ENCODE data around the gene EXOC4.
A peak's percentile ranks its signal among the peaks of the same experiment; 100 is the strongest.

EXOC4 gene

DNA sequence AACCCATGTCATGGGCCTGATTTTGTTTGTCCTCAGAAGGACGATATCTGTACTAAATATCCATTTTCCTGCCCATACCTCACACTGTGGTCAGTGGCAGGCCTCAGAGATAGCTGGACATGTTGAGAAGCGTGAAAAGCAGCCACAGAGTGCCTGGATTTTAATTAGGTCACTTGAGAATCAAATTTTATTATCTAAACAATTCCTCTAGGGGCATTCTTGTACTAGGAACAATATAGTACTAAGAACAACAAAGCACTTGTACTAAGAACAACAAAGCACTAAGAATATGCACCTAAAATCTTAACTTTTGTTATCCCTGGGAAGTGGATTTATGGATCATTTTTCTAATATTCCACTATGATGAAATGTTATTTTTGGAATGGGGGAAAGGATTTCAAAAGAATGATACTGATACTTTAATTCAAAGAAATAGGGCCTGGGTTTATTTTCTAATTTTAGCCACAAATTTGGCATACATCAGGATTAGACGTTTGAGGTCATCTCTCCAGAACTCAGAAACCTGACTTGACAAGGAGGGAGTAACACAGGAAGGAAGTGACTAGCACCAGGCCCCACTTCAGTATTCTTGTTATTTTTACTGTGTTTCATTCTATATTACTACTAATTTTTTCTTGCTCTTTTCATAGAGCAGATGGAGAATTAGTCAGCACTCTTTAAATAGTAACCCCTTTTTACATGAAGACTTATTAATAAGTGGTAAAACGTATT, 112.2 kb downstream of the EXOC4 start:
- peaks cover 4% of the 10 kb centered on the region; the same call in 1 of the 2 replicates for H3K36me3 ChIP-seq (ENCODE audit: insufficient read depth, low read length)
- TF ChIP-seq EZH2 (IDR thresholded peaks at IDR 0.05) (no peak), POLR2AphosphoS5 (IDR thresholded peaks at IDR 0.05; ENCODE audit: borderline replicate concordance, low read depth, low read length) (no peak), FOXP2 (optimal IDR thresholded peaks at IDR 0.05; ENCODE audit: control extremely low read depth, extremely low read length, insufficient read depth) (no peak)
- no peak overlapping the region for H3K4me3 ChIP-seq

GRCh38 chr7:133365917-133366316, 113.0 kb downstream of the EXOC4 start:
- H3K9ac ChIP-seq (ENCODE audit: insufficient read length): no peak overlapping the region
- H3K9me3 ChIP-seq (ENCODE audit: low read depth, low read length): no peaks in the 10 kb centered on the region
- no peak overlapping the region for H3K27ac ChIP-seq
- TF ChIP-seq EZH2 (IDR thresholded peaks at IDR 0.05) (no peak), FOXP2 (optimal IDR thresholded peaks at IDR 0.05; ENCODE audit: control extremely low read depth, extremely low read length, insufficient read depth) (no peak), POLR2AphosphoS5 (IDR thresholded peaks at IDR 0.05; ENCODE audit: borderline replicate concordance, low read depth, low read length) (no peak)
- DNase-seq (ENCODE audit: low read depth, low spot score): no peak
- peaks cover 4% of the 10 kb centered on the region; the same call in 1 of the 2 replicates for H3K36me3 ChIP-seq (ENCODE audit: insufficient read depth, low read length)
- H3K4me3 ChIP-seq: no peak overlapping the region

More for the DNA sequence above, 112.2 kb downstream of the EXOC4 start:
- Histone ChIP-seq H3K9me3 (ENCODE audit: low read depth, low read length) (no peaks in the 10 kb centered on the region), H3K9ac (ENCODE audit: insufficient read length) (no peak overlapping the region), H3K27ac (peak overlapping the region; percentile 57)
- DNase-seq (ENCODE audit: low read depth, low spot score): no peak

GRCh38 chr7:133367561-133367960, 114.7 kb downstream of the EXOC4 start:
- H3K4me3 ChIP-seq: no peak overlapping the region
- H3K27ac ChIP-seq: no peak overlapping the region
- H3K36me3 ChIP-seq (ENCODE audit: insufficient read depth, low read length): no peaks in the 10 kb centered on the region
- TF ChIP-seq FOXP2 (optimal IDR thresholded peaks at IDR 0.05; ENCODE audit: control extremely low read depth, extremely low read length, insufficient read depth): no peak
- no peak for TF ChIP-seq EZH2 (IDR thresholded peaks at IDR 0.05)
- TF ChIP-seq POLR2AphosphoS5 (IDR thresholded peaks at IDR 0.05; ENCODE audit: borderline replicate concordance, low read depth, low read length): no peak
- no peaks in the 10 kb centered on the region for H3K9me3 ChIP-seq (ENCODE audit: low read depth, low read length)
- DNase-seq (ENCODE audit: low read depth, low spot score): no peak
- no peak overlapping the region for H3K9ac ChIP-seq (ENCODE audit: insufficient read length)

DNA sequence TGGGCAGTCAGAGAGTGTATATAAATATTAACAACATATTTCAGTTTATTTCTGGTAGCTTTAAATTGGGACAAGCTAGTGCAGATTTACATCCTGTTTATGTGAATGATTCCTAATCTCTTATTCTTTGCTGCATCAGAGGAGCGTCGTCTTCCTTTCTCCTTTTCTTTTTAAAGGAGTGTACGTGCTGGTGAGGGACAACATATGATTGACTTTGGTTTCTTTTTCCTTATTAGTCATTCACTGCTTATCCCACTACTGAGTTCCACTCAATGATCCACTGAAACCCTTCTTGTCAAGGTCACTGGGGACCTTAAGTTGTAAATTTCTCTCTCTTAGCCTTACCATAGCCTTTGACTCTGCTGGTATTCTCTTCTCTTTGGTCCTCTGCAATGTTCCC, 116.3 kb downstream of the EXOC4 start:
- no peak for DNase-seq (ENCODE audit: low read depth, low spot score)
- Histone ChIP-seq H3K9me3 (ENCODE audit: low read depth, low read length) (no peaks in the 10 kb centered on the region), H3K9ac (ENCODE audit: insufficient read length) (no peak overlapping the region), H3K4me3 (no peak overlapping the region), H3K36me3 (ENCODE audit: insufficient read depth, low read length) (no peaks in the 10 kb centered on the region), H3K27ac (no peak overlapping the region)
- TF ChIP-seq POLR2AphosphoS5 (IDR thresholded peaks at IDR 0.05; ENCODE audit: borderline replicate concordance, low read depth, low read length) (no peak), FOXP2 (optimal IDR thresholded peaks at IDR 0.05; ENCODE audit: control extremely low read depth, extremely low read length, insufficient read depth) (no peak), EZH2 (IDR thresholded peaks at IDR 0.05) (no peak)

DNA sequence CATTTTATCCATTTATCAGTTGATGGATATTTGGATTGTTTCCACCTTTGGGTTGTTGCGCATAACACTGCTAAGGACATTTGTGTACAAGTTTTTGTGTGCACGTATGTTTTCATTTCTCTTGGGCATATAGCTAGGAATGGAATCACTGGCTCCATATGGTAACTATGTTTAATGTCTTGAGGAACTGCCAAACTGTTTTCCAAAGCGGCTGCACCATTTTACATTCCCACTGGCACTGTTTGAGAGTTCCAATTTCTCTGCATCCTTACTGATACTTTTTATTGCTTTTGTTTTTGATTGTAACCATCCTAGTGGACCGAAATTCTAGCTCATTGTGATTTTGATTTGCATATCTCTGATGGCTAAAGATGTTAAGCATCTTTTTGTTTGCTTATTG, 118.7 kb downstream of the EXOC4 start:
- Histone ChIP-seq H3K9ac (ENCODE audit: insufficient read length) (no peak overlapping the region), H3K9me3 (ENCODE audit: low read depth, low read length) (no peaks in the 10 kb centered on the region), H3K36me3 (ENCODE audit: insufficient read depth, low read length) (peaks cover 9% of the 10 kb centered on the region), H3K27ac (no peak overlapping the region), H3K4me3 (no peak overlapping the region)
- TF ChIP-seq EZH2 (IDR thresholded peaks at IDR 0.05): no peak
- no peak for TF ChIP-seq POLR2AphosphoS5 (IDR thresholded peaks at IDR 0.05; ENCODE audit: borderline replicate concordance, low read depth, low read length)
- TF ChIP-seq FOXP2 (optimal IDR thresholded peaks at IDR 0.05; ENCODE audit: control extremely low read depth, extremely low read length, insufficient read depth): no peak
- no peak for DNase-seq (ENCODE audit: low read depth, low spot score)

- Histone ChIP-seq H3K27ac (no peak overlapping the region), H3K9me3 (ENCODE audit: low read depth, low read length) (no peaks in the 10 kb centered on the region), H3K9ac (ENCODE audit: insufficient read length) (no peak overlapping the region), H3K4me3 (no peak overlapping the region), H3K36me3 (ENCODE audit: insufficient read depth, low read length) (peaks cover 11% of the 10 kb centered on the region)
- no peak for TF ChIP-seq POLR2AphosphoS5 (IDR thresholded peaks at IDR 0.05; ENCODE audit: borderline replicate concordance, low read depth, low read length)
- TF ChIP-seq EZH2 (IDR thresholded peaks at IDR 0.05): no peak
- no peak for TF ChIP-seq FOXP2 (optimal IDR thresholded peaks at IDR 0.05; ENCODE audit: control extremely low read depth, extremely low read length, insufficient read depth)
- DNase-seq (ENCODE audit: low read depth, low spot score): no peak
Measured at GRCh38 chr7:133372337-133372736, 119.5 kb downstream of the EXOC4 start.

DNA sequence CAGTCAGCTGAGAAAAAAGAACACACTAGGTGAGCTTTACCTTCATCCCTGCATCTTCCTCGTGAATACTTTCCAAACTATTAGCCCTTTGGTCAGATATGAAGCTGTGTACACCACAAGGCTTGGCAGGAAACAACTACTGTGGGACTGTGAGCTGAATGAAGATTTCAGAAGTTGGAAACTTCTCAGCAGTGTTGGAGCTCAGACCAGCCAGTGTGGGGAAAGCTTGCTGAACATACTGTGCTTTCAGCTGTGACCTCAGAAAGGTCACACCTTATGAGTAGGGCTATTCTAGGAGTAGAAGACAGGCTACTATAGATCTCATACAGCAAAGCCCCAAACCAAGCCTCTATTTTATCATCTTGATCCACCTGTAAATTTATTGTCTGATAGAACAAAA, 123.6 kb downstream of the EXOC4 start:
- H3K4me3 ChIP-seq: no peak overlapping the region
- no peak for DNase-seq (ENCODE audit: low read depth, low spot score)
- H3K9ac ChIP-seq (ENCODE audit: insufficient read length): no peak overlapping the region
- peaks cover 11% of the 10 kb centered on the region for H3K36me3 ChIP-seq (ENCODE audit: insufficient read depth, low read length)
- no peak overlapping the region for H3K27ac ChIP-seq
- no peaks in the 10 kb centered on the region for H3K9me3 ChIP-seq (ENCODE audit: low read depth, low read length)
- no peak for TF ChIP-seq EZH2 (IDR thresholded peaks at IDR 0.05)
- TF ChIP-seq POLR2AphosphoS5 (IDR thresholded peaks at IDR 0.05; ENCODE audit: borderline replicate concordance, low read depth, low read length): no peak
- TF ChIP-seq FOXP2 (optimal IDR thresholded peaks at IDR 0.05; ENCODE audit: control extremely low read depth, extremely low read length, insufficient read depth): no peak

DNA sequence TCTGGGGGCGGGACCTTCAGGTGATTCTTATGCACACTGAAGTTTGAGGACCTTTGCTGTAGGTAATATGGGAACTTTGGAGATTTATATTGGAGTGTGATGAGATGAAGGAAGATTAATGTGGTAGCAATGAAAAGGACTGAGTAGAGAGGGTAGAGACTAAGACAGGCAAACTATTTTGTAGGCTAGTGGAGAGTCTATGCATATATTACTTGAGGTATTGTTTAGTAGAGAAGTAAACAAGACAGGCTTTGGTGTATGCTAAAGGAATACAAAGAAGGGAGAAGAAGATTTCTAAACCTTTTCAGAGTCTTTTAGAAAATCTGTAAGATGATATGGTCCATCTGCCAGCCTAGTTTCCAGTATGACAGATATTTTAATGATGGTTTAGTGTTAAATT, 129.1 kb downstream of the EXOC4 start:
- Histone ChIP-seq H3K36me3 (ENCODE audit: insufficient read depth, low read length) (no peaks in the 10 kb centered on the region), H3K4me3 (no peak overlapping the region), H3K27ac (no peak overlapping the region), H3K9ac (ENCODE audit: insufficient read length) (no peak overlapping the region), H3K9me3 (ENCODE audit: low read depth, low read length) (no peaks in the 10 kb centered on the region)
- DNase-seq (ENCODE audit: low read depth, low spot score): no peak
- TF ChIP-seq POLR2AphosphoS5 (IDR thresholded peaks at IDR 0.05; ENCODE audit: borderline replicate concordance, low read depth, low read length) (no peak), EZH2 (IDR thresholded peaks at IDR 0.05) (no peak), FOXP2 (optimal IDR thresholded peaks at IDR 0.05; ENCODE audit: control extremely low read depth, extremely low read length, insufficient read depth) (no peak)

All from SK-N-MC (cell line).